Esophagus muscularis mucosa (tissue), 4 donors: ENCODE measurements around the gene PFAS.

ENCODE experiments used
- EP300 ChIP-seq: sonication (generic); formaldehyde crosslinking; IDR thresholded peaks from one replicate; pipeline ENCODE4 v1.6.1; 2017; ENCODE audit warnings: antibody characterized with exemption
- POLR2A ChIP-seq: fragments of 450-650 bp; IDR thresholded peaks from one replicate; pipeline ENCODE4 v1.6.1; 2017; ENCODE audit warnings: antibody characterized with exemption, moderate library complexity, mild to moderate bottlenecking, low read depth
- POLR2AphosphoS5 ChIP-seq, 2 donors: sonication (generic); formaldehyde crosslinking; IDR thresholded peaks; one replicate each; pipeline ENCODE4 v1.6.1; 2017; ENCODE audit warnings: antibody characterized with exemption in 2 of 2
- TF ChIP-seq, protein P1 (sequence below), 3 experiments: fragments of 200-600 bp in 2 of 3; fragments of 450-650 bp in 1 of 3; sonication (generic) in 2 of 3; IDR thresholded peaks; one replicate each; pipeline ENCODE4 v1.5.1; 2017 to 2019; ENCODE audit warnings: antibody characterized with exemption in 3 of 3, mild to moderate bottlenecking in 2 of 3, moderate library complexity in 1 of 3

DNA sequence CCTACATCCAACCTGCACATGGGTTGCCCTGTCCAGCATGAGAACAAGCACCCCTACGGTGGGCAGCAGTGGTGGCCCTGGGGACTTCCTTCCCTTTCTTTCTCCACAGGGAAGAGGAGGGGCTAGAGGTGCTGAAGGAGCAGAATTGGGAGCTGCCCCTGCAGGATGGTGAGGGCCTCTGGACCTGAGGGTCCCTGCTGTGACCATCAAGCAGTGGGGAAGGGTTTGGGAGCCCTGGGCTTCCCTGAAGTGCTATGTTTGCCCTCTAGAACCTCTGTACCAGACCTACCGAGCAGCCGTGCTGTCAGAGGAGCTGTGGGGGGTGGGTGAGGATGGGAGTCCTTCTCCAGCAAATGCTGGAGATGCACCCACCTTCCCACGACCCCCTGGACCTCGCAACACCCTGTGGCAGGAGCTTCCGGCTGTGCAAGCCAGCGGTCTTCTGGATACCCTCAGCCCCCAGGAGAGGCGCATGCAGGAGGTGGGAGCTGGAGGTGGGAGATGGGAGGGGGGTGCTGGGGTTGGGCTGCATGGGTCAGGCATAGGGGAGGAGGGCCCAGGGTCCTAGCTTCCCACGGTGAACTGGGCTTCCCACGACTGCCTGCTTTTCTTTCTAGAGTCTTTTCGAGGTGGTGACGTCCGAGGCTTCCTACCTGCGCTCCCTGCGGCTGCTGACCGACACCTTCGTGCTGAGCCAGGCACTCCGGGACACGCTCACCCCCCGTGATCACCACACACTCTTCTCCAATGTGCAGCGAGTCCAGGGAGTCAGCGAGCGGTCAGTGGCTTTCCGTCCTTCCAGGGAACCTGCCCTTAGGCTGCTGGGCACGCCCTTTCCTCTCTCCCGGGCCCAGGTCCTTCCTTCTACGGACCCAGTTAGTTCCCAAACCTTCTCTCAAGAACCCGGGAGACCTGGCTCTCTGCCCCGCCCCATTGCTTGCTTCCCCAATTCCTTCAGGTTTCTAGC is 66.0 kb downstream of the PFAS start:
- TF ChIP-seq, protein P1, sequence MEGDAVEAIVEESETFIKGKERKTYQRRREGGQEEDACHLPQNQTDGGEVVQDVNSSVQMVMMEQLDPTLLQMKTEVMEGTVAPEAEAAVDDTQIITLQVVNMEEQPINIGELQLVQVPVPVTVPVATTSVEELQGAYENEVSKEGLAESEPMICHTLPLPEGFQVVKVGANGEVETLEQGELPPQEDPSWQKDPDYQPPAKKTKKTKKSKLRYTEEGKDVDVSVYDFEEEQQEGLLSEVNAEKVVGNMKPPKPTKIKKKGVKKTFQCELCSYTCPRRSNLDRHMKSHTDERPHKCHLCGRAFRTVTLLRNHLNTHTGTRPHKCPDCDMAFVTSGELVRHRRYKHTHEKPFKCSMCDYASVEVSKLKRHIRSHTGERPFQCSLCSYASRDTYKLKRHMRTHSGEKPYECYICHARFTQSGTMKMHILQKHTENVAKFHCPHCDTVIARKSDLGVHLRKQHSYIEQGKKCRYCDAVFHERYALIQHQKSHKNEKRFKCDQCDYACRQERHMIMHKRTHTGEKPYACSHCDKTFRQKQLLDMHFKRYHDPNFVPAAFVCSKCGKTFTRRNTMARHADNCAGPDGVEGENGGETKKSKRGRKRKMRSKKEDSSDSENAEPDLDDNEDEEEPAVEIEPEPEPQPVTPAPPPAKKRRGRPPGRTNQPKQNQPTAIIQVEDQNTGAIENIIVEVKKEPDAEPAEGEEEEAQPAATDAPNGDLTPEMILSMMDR (IDR thresholded peaks at IDR 0.05), result no peak
- TF ChIP-seq POLR2A (no peak), EP300 (no peak), POLR2AphosphoS5 (IDR thresholded peaks at IDR 0.05) (no peak)
